ENCODE results near the gene TRIM59.

The TRIM59 gene, protein sequence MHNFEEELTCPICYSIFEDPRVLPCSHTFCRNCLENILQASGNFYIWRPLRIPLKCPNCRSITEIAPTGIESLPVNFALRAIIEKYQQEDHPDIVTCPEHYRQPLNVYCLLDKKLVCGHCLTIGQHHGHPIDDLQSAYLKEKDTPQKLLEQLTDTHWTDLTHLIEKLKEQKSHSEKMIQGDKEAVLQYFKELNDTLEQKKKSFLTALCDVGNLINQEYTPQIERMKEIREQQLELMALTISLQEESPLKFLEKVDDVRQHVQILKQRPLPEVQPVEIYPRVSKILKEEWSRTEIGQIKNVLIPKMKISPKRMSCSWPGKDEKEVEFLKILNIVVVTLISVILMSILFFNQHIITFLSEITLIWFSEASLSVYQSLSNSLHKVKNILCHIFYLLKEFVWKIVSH

DNA sequence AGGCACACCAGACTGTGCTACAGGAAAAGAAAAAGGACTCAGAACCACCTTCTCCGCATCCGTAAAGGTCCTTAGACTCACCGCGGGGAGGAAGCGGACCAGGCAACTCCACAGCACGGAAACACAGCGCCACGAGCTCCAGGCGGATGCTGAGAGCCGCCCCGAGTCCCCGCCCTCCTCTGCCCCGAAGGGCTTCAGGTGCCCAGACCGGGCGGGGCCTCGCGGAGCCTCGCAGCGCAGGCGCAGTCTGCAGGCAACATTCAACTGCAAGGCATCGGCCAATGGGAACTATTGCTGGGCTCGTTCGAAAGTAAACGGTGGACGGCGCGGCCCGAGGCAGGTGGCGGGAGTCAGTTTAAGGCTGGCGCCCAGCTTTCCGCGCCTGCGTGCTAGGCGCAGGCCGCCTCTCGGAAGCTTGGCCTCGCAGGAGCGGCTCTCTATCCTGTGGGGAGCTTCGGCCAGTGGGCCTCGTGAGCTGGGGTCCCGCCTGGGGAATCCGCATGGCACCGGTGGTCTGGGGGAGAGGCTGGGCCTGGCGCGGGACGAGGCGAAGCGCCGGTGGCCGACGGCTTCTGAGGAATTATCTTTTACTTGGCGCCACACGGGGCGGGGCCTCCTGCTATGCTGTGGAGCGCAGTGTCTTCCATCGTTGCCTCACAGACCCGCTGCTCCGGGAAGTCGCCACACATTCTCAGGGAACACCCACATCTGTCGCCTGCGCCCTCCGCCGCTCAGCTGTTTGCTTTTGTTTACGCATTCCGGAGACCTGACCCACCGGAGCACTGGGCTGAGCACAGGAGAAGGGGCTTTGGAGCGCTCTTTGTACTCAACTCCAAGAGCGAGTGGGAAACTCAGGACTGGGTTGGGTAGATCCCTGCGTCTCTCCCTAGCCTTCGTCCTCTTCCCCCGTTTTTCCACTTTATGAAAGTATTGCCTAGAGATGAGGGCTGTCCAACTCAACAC is at the start of gene TRIM59:
Gene TRIM59, minus strand, starts transcription at position 151 of the 963 bp plus-strand sequence. CDS start 10,603 bp downstream, outside the sequence.
- in situ Hi-C loops (cut with MboI; ENCODE audit: low sequenced_read_pairs): no loop called here

GRCh38 chr3:160498202-160498601 is 48.6 kb upstream of the TRIM59 start:
- in situ Hi-C loops (cut with MboI; ENCODE audit: low sequenced_read_pairs): loop anchor here (25.0 kb wide), 1 partner anchor 461 kb away; no protein-coding TSS in a partner anchor

DNA sequence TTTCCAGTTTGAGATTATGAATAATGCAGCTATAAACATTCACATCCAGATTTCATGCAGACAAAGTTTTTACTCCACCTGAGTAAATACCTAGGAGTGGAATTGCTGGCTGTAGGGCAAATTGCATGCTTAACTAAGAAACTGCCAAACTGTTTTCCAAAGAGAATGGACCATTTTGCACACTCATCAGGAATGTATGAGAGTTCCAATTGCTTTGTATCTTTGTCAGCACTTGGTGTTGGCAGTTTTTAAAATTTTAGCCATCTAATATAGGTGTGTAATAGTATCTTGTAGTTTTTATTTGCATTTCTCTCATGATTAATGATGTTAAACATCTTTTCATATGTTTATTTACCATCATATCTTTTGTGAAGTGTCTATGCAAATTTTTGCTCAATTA is 40.6 kb upstream of the TRIM59 start:
- in situ Hi-C loops (cut with MboI; ENCODE audit: low sequenced_read_pairs): loop anchor here (25.0 kb wide), 1 partner anchor 453 kb away; no protein-coding TSS in a partner anchor

DNA sequence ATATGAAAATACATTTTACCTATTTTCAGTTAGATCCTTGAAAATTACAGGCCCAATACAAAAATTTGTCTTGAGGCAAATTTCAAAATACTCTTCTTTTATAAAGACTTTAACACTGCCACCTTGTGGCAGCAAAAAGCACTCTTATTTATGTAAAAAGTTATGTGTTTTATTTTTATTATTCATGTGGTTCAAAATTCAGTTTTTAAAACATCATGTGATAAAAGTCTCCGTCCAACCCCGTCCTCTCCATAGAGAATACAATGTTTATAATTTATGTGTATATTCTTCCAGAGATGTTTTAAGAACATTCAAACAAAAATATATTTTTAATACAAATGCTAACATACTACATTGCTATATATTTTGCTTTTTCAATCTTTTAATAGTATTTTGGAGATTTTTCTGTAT is 36.9 kb upstream of the TRIM59 start:
- in situ Hi-C loops (cut with MboI; ENCODE audit: low sequenced_read_pairs): loop anchor here (25.0 kb wide), 1 partner anchor 449 kb away; no protein-coding TSS in a partner anchor

DNA sequence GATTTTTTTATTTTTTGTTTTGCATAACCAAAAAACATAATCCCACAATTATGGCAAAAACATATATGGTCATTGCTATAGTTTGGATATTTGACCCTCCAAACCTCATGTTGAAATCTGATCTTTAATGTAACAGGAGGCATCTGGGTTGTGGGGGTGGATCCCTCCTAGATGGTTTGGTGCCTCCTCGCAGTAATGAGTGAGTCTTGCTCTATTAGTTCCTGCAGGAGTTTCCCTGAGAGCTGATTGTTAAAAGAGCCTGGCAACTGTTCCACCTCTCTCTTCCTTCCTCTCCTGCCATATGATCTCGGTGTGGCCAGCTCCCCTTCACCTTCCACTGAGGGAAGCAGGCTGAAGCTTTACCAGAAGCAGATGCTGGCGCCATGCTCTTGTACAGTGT is 33.2 kb upstream of the TRIM59 start:
- in situ Hi-C loops (cut with MboI; ENCODE audit: low sequenced_read_pairs): loop anchor here (25.0 kb wide), 1 partner anchor 445 kb away; no protein-coding TSS in a partner anchor

DNA sequence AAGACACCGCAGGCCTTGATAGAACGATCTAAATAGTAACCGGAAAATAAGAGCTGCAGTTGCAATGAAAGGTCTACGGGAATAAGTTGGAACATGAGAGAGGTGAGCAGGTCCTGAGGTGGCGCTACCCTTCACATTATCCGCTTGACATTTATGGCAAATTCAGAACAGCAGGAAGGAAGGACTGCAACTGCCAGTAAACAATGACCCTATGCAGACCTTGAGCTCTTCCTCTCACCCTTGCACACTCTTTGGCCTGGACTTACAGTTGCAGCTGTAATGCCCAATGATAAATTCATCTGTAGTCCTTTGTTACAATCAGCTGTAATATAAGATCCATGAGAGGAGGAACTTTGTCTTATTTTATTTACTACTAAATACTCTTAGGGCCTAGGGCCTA is 32.3 kb upstream of the TRIM59 start:
- in situ Hi-C loops (cut with MboI; ENCODE audit: low sequenced_read_pairs): loop anchor here (25.0 kb wide), 1 partner anchor 445 kb away; no protein-coding TSS in a partner anchor

- in situ Hi-C loops (cut with MboI; ENCODE audit: low sequenced_read_pairs): loop anchor here (25.0 kb wide), 1 partner anchor 444 kb away; no protein-coding TSS in a partner anchor
Measured at GRCh38 chr3:160480931-160481330, 31.3 kb upstream of the TRIM59 start.

DNA sequence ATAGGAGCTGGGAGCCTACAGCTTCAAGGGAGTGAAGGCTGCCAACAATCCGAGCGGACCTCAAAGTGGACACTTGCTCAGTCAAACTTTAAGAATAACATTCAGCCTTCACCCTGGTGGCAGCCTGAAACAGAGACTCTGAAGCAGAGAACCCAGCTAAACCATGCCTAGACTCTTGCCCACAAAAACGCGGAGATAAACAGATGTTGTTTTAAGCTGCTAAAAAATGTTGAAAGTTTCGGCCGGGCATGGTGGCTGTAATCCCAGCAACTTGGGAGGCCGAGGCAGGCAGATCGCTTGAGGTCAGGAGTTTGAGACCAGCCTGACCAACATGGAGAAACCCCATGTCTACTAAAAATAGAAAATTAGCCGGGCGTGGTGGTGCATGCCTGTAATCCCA is 29.8 kb upstream of the TRIM59 start:
- in situ Hi-C loops (cut with MboI; ENCODE audit: low sequenced_read_pairs): loop anchor here (25.0 kb wide), 1 partner anchor 442 kb away; no protein-coding TSS in a partner anchor

- in situ Hi-C loops (cut with MboI; ENCODE audit: low sequenced_read_pairs): loop anchor here (25.0 kb wide), 1 partner anchor 441 kb away; no protein-coding TSS in a partner anchor
Measured at GRCh38 chr3:160478338-160478737, 28.8 kb upstream of the TRIM59 start.

DNA sequence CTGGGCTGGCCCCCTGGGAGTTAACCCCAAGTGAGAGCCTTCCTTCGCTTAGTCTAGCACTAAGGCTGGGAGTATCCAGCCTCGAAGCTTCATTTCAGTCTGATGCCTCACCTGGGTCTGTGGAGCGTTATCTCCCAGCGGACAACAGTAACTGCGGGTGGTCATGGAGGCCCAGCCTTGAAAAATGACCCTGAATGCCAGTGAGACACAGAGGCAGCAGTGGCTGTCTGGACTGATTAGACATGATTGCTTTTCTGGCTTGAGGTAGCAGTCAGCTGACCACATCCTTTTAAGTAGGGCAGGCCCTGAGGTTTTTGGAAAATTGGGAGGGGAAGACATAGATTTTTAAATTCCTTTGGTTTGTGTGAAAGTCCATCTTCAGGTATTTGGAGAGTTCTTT is 28.2 kb upstream of the TRIM59 start:
- in situ Hi-C loops (cut with MboI; ENCODE audit: low sequenced_read_pairs): loop anchor here (25.0 kb wide), 1 partner anchor 440 kb away; no protein-coding TSS in a partner anchor

DNA sequence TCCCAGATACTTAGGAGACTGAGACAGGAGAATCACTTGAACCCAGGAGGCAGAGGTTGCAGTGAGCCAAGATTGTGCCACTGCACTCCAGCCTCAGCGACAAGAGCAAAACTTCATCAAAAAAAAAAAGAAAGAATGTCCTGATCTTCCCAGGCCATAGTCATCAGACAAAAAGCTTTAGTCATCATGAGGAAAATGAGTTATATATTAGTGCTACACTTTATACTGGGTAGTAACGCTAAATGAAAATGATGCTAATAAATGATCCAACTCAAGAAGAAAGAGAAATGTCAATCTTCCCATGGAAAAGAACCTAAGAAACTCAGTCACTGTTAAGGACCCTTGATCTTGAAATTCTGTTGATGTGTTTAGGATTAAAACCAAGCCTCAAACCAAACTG is 26.3 kb upstream of the TRIM59 start:
- in situ Hi-C loops (cut with MboI; ENCODE audit: low sequenced_read_pairs): loop anchor here (25.0 kb wide), 1 partner anchor 439 kb away; no protein-coding TSS in a partner anchor

DNA sequence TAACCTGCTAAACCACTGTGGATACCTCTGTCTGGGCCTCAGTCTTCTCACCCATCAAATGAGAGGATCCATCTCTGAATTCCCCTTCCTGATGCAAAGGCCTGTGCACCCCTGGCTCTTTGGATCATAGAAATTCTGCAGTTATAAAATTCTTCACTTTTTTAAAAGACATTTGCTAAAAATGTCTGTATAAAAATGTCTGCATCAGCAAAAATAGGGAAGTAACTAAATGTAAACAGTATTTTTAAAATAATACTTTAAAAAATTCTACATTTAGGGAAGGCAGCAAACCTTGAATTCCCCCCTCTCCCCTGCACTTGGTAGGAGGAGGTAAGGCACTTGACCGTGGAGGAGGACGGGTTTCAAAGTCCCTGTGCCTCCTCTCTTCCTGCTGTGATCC is 25.6 kb upstream of the TRIM59 start:
- in situ Hi-C loops (cut with MboI; ENCODE audit: low sequenced_read_pairs): loop anchor here (25.0 kb wide), 1 partner anchor 438 kb away; no protein-coding TSS in a partner anchor

DNA sequence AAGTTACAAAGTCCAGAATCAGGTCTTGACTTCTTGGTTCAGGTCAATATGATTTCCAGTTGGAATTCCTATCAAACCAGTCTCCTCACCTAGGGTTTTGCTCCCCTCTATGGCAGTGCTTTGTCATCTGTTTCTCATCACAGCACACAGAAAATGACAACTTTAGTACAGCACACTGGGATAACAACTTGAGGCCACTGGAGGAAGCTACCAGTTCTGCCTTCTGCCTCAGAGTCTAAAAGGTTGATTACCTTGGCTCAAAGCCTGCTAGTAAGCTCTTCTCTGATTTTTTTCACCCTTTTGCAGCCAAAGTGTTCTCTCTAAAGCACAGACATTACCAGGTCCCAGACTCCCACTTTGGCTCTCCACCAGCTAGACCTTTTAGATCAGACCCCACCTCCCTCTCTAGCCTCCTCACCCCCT is 24.8 kb upstream of the TRIM59 start:
- in situ Hi-C loops (cut with MboI; ENCODE audit: low sequenced_read_pairs): no loop called here

- in situ Hi-C loops (cut with MboI; ENCODE audit: low sequenced_read_pairs): no loop called here
Measured at GRCh38 chr3:160473978-160474377, 24.4 kb upstream of the TRIM59 start.

GRCh38 chr3:160473221-160473620 is 23.6 kb upstream of the TRIM59 start:
- in situ Hi-C loops (cut with MboI; ENCODE audit: low sequenced_read_pairs): no loop called here

- in situ Hi-C loops (cut with MboI; ENCODE audit: low sequenced_read_pairs): no loop called here
Measured at GRCh38 chr3:160472344-160472743, 22.8 kb upstream of the TRIM59 start.

- in situ Hi-C loops (cut with MboI; ENCODE audit: low sequenced_read_pairs): no loop called here
Measured at GRCh38 chr3:160471892-160472291, 22.3 kb upstream of the TRIM59 start.

GRCh38 chr3:160470181-160470580 is 20.6 kb upstream of the TRIM59 start:
- in situ Hi-C loops (cut with MboI; ENCODE audit: low sequenced_read_pairs): no loop called here

- in situ Hi-C loops (cut with MboI; ENCODE audit: low sequenced_read_pairs): no loop called here
Measured at GRCh38 chr3:160464971-160465370, 15.4 kb upstream of the TRIM59 start.

DNA sequence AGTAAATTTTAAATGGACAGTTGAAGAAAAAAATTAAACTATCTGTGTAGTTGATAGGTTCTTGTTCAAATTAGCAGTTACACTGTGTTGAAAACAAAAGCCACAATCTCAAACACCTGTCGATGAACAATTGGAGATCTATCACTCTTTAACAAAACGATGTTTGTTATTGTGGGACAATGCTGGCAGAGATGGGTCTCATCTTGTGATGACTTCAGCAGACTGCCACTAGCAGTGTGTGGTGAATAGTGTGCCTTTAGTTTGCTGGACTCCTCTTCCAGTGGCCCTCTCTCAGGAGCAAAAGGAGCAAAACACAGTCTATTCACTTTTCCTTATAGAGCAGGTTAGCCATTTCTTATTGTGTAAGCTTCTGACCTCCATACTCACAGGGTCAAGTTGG is 14.7 kb upstream of the TRIM59 start:
- in situ Hi-C loops (cut with MboI; ENCODE audit: low sequenced_read_pairs): no loop called here

DNA sequence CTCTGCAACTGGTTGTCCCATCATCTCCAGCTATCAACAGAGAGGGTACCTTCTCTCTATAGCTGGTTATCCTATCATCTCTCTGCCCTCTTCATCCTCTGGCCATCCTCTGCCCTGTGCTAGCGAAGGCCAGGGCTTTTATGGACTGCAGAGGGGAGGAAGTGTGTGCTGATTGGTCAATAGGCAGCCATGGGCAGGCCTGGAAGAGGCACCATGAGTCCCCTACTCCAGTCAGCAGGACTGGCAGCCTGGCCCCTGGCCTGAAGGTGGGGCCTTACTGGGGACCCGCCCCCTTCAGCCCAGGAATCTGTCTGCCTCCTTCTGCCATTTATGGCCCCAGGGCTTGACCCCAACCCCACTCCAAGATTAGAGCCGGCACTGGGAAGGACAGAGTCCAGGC is 10.4 kb upstream of the TRIM59 start:
- in situ Hi-C loops (cut with MboI; ENCODE audit: low sequenced_read_pairs): no loop called here

All from HL-60/S4 (cell line).